Type B pancreatic cell (in vitro differentiated cells): ENCODE measurements around the gene IL9. TPM values are rescaled to one million over a fixed set of nuclear protein-coding genes. Genes with fewer than 3 reads are reported as not detected.

Experiments
- DNase-seq: peaks from one replicate; pipeline ENCODE4 v3.0.0; 2021; ENCODE audit warnings: mixed read lengths; ENCODE audit not compliant: unreplicated experiment; ENCODE audit errors: extremely low spot score
- H3K27ac Mint-ChIP-seq: 2 replicates; pipeline ENCODE4 v1.8.0; 2021; ENCODE audit warnings: mild to moderate bottlenecking, mixed read lengths
- H3K27me3 Mint-ChIP-seq: 2 replicates; pipeline ENCODE4 v1.8.0; 2021; ENCODE audit warnings: mixed read lengths
- H3K36me3 Mint-ChIP-seq: 2 replicates; pipeline ENCODE4 v1.8.0; 2021; ENCODE audit warnings: mixed read lengths
- H3K4me1 Mint-ChIP-seq: one replicate; pipeline ENCODE4 v1.8.0; 2021; ENCODE audit warnings: mixed read lengths; ENCODE audit not compliant: unreplicated experiment
- H3K4me3 Mint-ChIP-seq: 2 replicates; pipeline ENCODE4 v1.8.0; 2021; ENCODE audit warnings: mild to moderate bottlenecking, mixed read lengths
- H3K9me3 Mint-ChIP-seq: 2 replicates; pipeline ENCODE4 v1.8.0; 2021; ENCODE audit warnings: mixed read lengths
- CTCF ChIP-seq: fragments of 200-600 bp; sonication (generic); conservative IDR thresholded peaks from 2 replicates; pipeline ENCODE4 v1.5.0; 2021; ENCODE audit warnings: antibody characterized with exemption, mild to moderate bottlenecking
- total RNA-seq: library from RNA; stranded (reverse); gene quantifications from 2 replicates; pipeline ENCODE4 v1.2.1, GENCODE V29; 2021; ENCODE audit warnings: low replicate concordance

Gene IL9
- total RNA-seq, 1 donor from 2014 or later: not detected

GRCh38 chr5:135901633-135902032, 6.0 kb upstream of the IL9 start:
- no peaks in the 10 kb centered on the region for H3K9me3 Mint-ChIP-seq
- peaks cover 9% of the 10 kb centered on the region for H3K4me1 Mint-ChIP-seq
- H3K27me3 Mint-ChIP-seq: peaks cover 61% of the 10 kb centered on the region
- H3K4me3 Mint-ChIP-seq: no peak overlapping the region
- no peak for TF ChIP-seq CTCF
- no peaks in the 10 kb centered on the region for H3K36me3 Mint-ChIP-seq
- H3K27ac Mint-ChIP-seq: no peak overlapping the region
- no peak for DNase-seq

- no peak for TF ChIP-seq CTCF
- Mint-ChIP-seq H3K36me3 (no peaks in the 10 kb centered on the region), H3K27me3 (peaks cover 63% of the 10 kb centered on the region), H3K27ac (no peak overlapping the region), H3K9me3 (no peaks in the 10 kb centered on the region), H3K4me3 (no peak overlapping the region), H3K4me1 (peaks cover 13% of the 10 kb centered on the region)
- DNase-seq: no peak
Observed at GRCh38 chr5:135900276-135900675, 4.6 kb upstream of the IL9 start.

GRCh38 chr5:135898651-135899050, 3.0 kb upstream of the IL9 start:
- Mint-ChIP-seq H3K4me3 (no peak overlapping the region), H3K27ac (no peak overlapping the region), H3K4me1 (peaks cover 21% of the 10 kb centered on the region), H3K36me3 (no peaks in the 10 kb centered on the region), H3K27me3 (peaks cover 66% of the 10 kb centered on the region), H3K9me3 (no peaks in the 10 kb centered on the region)
- no peak for TF ChIP-seq CTCF
- DNase-seq: no peak

GRCh38 chr5:135894789-135895188, 852 bp downstream of the IL9 start:
- TF ChIP-seq CTCF: no peak
- no peak overlapping the region for H3K27ac Mint-ChIP-seq
- no peaks in the 10 kb centered on the region for H3K9me3 Mint-ChIP-seq
- DNase-seq: no peak
- no peak overlapping the region for H3K4me3 Mint-ChIP-seq
- H3K27me3 Mint-ChIP-seq: peaks cover 58% of the 10 kb centered on the region
- peaks cover 25% of the 10 kb centered on the region for H3K4me1 Mint-ChIP-seq
- H3K36me3 Mint-ChIP-seq: no peaks in the 10 kb centered on the region

GRCh38 chr5:135894276-135894675, 1.4 kb downstream of the IL9 start:
- peaks cover 58% of the 10 kb centered on the region for H3K27me3 Mint-ChIP-seq

More at GRCh38 chr5:135894276-135894675, 1.4 kb downstream of the IL9 start:
- no peak for TF ChIP-seq CTCF
- Mint-ChIP-seq H3K4me3 (no peak overlapping the region), H3K36me3 (no peaks in the 10 kb centered on the region), H3K4me1 (peaks cover 25% of the 10 kb centered on the region), H3K9me3 (no peaks in the 10 kb centered on the region), H3K27ac (no peak overlapping the region)
- no peak for DNase-seq
